Ammon's horn (tissue), 1 donor: Measurements from ENCODE around the gene UBA3.

Experiments used
- DNase-seq: peaks from one replicate; pipeline ENCODE4 v3.0.0-alpha.2; 2016; ENCODE audit warnings: low spot score

Gene UBA3

DNA sequence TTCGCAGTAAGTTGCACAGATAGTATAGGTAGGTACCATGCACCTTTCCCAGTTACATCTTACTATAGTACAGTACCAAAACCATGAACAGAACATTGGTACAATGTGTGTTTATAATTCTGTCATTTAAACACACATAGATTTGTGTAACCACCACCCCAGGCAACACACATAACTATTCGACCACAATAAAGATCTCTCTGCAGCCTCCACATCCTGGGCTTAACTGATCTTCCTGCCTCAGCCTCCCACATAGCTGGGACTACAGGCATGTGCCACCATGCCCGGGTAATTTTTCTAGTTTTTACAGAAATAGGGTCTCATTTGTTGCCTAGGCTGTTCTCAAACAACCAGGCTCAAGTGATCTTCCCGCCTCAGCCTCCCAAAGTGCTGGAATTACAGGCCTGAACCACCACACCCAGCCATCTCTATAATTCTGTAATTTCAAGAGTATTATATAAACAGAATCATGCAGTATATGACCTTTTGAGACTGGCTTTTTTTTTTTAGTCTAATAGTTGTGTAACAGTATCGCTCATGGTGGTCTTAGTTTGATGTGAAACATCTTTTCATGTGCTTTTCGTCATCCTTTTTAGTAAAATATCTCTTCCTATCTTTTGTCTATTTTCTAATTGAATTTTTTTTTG, 14.7 kb downstream of the UBA3 start:
- DNase-seq = no peak

DNA sequence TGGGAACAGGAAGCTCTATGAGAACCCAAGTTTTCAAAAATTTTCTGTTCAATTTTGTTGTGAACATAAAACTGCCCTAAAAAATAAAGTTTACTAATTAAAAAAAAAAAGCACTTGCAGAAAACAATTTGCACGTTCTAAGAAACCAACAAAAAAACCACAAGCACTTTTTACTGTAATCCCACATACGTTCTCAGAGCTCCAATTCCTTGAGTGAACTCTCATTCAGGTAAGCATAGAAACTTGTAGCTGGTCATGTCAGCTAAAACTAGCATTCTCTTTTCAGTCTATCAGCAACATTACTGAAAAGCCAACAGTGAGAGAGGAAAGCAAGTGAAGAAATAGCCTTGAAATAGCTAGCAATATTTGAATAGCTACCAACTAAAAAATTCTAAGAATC, 16.5 kb downstream of the UBA3 start:
- DNase-seq = no peak

DNA sequence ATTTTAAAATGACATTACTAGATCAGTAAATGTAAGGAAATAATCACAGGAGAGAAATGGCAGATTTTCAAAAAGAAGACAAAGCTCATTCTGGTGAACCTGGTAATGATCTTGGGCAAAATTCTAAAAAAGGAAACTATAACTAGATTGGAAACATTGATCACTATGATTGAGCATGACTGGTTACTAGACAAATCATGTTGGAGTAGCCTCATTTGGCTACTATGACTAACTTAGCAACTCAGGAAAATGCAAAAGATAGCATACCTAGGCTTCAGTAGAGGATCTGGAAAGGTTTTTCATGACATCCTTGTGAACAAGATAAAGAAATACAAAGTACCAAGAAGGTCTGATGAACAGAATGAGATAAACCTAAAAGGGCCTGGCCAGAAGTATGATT, 20.5 kb downstream of the UBA3 start:
- DNase-seq = no peak

DNA sequence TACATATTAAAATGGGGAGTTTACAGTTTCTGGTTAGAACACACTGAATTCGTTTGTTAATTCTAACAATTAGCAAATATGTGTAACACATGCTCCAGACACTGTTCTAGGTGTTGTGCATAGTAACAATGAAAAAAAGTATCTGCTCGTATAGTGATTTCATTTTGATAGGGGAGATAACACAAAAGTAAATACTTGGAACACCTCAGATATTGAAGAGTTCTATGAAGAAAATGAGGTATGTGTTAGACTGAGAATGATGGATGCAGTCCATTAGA, 21.3 kb downstream of the UBA3 start:
- DNase-seq = no peak

DNA sequence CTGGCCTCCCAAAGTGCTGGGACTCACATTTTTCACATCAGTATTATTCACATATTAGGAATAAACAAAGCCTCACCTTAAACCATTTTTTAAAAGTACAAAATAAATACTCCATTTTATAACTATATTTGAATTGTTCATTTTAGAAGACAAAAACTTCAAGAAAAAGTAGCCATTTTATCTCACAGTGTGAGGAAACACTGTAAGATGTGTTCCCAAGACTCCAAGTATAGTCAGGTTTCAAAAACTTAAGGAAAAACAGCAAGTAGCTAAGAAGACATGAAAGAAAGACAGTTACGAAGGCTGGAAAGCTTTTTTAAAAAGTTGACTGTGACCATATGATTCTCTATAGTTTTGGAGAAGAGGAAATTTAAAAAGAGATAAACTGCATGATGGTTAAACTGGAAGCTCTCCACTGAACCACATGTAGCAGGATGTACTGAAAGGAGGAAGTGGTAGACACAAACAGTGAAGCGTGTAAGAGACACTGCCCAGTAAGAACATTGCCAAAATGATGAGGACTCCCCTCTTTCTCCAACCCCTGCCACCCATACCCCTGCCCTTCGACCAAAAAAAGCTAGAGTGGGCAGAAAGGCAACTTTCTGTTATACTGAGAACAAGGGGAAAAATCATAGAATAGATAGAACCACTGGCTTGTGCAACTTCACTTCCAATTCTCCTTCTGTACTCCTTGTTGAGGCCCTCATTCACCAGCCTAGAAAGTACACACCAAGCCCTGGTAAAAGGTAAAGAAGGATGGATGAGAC, 21.8 kb downstream of the UBA3 start:
- DNase-seq = peak; percentile 36

DNA sequence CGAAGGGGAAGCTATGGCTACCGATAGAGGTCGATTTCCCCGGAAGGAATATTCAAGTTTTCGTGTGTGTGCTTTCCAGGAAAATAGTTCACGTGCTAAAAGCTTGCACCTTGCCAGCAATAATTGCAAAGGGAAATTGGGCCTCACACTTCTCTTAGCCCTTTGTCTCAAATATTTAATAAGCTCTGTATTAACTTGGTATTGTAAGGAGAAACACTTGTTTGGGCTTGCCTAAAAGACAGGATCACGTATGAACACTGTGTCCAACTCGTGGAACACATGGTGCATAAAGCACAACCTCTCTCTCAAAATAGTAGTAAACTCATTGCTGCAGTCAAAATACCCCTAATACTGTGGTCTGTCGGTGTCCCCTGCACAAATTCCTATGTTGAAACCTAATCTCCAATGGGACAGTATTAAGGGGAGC, 27.7 kb downstream of the UBA3 start:
- no peak for DNase-seq

DNA sequence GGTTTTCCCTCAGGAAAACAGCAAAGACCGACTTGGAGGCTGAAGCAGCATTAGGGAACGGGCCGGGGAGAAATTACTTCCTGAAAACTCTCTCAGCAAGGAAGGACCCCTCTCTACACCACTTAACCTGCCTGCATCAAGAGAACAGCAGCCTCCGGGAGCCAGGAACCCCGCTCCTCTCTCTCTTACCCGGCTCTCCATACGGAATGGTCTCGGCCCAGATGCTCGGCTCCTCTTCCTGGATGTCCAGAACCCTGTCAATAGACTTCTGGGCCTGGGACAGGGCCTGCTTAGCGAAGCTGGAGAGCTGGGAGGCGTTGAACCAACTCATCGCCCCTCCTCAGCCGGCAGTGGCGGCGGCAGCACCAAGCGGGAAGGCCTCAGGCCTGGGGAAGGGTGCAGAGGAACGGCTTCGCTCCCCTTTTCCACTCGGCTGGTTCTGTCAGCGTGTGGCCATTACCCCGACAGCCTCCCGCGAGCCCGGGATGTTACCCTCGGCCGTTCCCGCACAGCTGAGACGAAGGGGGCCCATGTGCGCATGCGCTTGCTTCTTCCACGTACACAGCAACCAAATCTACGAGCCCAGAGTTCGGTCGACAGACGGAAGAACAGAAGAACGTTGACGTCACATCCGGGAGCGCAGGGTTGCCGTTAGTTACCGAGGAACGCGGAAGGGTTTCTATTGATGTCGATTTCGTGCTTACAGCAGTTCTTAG, 28.3 kb downstream of the UBA3 start, which contains the start of gene TMF1:
TSS of gene TMF1 (minus strand) at position 578 of the 716 bp plus-strand sequence. CDS start at position 331, 247 bp downstream.
- peak; percentile 99 for DNase-seq

DNA sequence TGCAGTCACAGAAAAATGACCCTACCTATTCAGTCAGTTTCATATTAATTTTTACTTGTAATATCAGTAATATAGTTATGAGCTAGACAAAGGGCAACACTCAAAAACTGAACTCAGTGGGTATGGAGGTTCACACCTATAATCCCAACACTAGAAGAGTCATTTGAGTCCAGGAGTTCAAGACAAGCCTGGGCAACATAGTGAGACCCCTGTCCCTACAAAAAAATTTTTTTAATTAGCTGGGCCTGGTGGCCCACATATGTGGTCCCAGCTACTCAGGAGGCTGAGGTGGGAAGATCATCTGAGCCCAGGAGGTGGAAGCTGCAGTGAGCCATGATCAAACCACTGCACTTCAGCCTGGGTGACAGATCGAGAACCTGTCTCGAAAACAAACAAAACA, 31.2 kb downstream of the UBA3 start:
- no peak for DNase-seq

DNA sequence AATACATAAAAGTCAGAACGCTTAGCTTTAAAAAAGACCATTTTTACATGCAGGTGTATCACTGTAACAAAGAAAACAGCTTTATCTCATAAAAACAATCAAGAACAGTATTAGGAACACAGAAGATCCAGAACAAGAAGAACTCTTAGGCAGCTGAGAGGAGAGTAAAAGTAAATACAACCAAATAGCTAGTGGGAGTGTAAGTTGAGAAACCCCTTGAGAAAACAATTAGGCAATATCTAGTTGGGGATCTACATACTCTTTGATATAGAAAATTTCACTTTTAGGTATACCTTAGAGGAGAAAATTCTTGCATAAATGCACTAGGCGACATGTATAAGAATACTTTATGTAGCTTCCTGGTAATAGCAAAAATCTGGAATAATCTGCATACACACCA, 35.6 kb downstream of the UBA3 start:
- DNase-seq = no peak

DNA sequence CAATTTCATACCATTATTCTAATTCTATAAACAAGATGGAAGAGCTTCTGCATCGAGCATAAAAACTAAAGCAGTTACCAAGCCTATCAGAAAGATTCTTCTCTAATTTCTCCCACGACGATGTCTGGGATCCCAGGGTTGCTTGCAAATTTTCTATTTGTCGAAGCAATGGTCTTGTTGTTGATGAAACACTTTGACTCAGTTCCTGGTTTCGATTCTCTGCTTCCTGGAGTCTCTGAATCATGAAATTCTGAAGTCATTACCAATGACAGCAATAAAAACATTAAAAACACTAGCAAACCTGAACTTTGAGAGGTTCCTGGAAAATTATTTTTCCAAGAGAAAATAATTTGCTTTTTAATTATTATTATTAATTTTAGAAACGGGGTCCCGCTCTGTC, 46.7 kb downstream of the UBA3 start:
- DNase-seq = no peak

DNA sequence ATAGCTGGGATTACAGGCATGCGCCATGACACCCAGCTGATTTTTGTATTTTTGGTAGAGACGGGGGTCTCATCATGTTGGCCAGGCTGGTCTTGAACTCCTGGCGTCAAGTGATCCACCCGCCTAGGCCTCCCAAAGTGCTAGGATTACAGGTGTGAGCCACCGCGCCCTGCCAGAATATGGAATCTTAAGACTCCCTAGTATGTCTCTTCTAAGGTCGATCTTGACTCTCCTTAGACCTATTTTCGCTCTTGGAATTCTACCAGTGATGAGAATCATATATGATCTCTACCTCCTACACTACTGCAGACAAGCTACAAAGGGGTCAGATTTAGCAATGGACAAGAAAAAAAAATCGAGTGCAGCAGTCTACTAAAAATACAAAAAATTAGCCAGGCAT, 47.4 kb downstream of the UBA3 start:
- no peak for DNase-seq

DNA sequence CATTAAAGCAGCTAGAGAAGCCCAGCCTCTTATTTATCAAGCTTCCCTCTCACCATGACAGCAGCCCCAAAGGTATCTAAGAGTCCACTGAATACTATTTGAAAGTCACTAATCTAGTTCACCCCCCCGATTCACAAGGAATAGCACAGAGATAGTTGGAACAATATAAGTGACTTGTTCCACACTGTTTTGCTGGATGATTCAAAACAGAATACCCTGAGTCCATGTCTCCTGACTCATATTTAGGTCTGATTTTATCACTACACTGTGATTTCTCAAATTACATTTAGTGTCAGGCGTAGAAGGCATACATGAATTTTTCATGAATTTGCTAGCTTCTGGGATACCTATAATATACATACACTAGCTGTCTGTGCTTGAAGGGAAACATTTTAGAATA, 48.0 kb downstream of the UBA3 start:
- no peak for DNase-seq

DNA sequence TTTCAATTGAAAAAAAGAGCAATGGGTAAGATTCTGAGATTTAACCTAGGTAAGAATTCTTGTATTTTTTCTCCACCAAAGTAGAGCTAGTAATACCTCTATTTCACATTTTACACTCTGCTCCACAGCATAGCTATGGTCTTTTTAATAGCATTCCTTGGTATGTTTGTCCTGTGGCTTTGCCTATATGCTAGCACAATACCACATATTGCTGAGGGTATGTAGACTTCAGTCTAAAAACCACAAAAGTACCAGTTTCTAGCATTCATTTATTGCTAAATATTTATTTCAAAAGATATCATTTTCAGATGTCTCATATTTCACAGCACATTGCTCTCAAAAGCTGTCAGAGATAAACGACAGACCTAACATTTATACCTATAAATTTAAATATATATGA, 48.5 kb downstream of the UBA3 start:
- DNase-seq = no peak

DNA sequence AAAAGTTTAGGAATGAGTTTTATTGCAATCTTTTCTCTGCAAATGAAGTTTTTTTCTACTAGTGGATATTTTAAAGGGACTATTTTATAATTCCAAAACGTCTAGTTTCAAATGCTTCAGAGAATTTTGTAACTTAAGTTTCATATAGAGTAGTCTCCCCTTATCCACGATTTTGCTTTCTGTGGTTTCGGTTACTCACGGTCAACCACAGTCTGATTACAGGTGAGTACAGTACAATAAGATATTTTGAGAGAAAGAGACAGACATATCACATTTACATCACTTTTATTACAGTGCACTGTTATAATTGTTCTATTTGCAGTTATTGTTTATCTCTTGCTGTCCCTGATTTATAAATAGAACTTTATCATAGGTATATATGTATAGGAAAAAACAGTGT, 59.3 kb downstream of the UBA3 start:
- no peak for DNase-seq

DNA sequence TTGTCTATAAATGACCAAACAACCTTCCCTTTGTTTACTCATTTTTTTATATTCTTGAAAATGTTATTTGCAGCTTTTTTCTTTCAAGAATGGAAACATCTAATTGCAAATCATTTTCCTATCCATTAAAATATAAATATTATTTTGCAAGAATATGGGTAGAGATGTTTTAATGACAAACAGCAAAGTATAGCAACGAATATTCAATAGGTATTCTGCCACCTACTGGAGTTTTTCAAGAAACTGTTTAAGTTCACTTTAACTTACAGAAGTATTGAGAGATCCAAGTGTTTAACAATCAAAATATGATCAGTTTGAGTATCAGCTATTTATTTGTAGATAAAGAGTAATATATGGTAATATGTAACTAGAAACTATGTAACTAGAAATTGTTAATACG, 59.7 kb downstream of the UBA3 start:
- DNase-seq = no peak

DNA sequence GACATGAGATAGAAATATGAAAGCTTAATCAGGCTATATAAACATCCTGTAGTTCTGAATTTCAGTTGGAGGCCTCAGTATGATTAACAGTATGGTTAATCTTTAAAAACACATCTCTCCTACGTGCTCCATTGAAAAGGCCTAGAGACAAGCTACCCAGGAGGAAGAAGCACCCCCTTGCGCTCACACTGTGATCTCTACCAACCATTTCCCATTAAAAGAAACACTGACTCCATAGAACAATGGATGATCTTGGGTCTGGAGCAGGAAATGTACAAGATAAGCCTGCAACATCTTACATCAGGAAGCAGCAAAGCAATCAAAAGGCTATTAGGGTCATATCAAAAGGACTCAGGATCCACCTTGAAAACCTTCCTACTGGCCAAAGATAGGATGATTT, 63.3 kb downstream of the UBA3 start:
- no peak for DNase-seq

DNA sequence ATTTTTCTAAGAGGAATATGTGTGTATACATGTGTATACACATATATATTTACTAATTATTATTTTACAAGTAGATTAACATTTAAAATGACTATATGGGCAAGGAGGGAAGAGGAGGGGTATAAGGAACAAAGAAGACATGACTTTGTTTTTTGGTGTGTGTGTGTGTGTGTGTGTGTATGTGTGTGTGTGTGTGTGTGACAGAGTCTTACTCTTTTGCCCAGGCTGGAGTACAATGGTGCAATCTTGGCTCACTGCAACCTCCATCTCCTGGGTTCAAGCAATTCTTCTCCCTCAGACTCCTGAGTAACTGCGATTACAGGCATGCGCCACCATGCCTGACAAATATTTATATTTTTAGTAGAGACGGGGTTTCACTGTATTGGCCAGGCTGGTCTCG, 64.1 kb downstream of the UBA3 start:
- DNase-seq = no peak

DNA sequence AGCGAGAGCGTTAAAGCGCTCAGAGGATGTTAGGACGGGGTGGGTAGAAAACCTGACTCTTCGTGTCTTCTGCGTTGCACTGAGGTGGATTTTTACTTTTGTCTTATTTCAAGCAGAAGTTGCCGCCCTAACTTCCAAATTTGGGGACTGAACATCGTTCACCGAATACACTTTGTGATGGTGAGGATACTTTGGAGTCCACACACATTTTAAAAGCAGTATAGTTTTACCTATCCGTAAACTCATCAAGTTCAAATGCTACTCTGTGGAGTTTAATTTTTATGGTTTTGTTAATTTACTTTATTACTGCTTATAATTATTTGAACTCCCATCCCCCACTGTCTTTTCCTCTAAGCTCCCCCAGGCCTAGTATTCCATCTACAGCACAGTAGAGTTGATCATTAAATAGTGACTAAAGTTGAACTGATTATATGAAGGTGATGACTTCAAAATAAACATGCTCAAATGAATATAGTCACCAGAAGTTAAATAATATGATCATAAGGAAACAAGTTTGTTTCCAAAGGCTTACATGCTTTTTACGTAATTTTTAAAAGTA, 66.1 kb downstream of the UBA3 start:
- no peak for DNase-seq

DNA sequence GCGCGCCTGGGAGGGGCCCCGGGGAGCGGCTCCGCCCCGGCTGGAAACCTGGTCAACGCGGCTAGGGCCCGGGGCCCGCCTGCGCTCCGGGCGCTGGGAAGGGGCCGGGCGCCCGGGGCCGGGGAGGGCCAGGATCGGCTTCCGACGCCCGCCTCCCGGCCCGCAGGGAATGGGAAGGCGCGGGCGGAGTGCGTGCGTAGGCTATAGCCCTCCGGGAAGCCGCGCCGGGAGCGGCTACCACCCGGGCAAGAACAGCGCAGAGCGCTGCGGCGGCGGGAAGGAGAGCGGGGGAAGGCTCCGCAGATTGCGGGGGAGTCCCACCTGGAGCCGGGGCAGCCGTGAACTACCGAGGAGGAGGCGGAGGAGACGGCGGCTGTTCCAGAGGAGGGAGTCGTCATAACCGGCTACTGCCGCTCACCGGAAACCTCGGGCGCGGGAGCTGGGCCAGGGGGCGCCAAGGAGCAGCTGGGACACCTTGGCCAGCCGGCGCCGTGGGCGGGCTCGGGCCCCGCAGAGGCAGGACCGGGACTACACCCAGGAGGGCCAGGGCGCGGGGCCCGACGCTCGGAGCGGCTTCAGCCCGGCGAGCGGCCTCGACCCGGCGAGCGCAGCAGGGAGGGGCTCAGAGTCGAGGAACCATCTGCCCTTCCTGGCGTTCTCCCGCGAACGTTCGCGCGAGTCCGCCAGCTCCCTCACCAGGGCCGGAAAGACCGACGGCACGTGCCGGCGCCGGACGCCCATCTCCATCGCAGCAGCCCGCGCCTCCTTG, 66.7 kb downstream of the UBA3 start, which contains the start of gene EOGT:
TSS of gene EOGT (minus strand) at position 432 of the 769 bp plus-strand sequence. CDS start 3,838 bp downstream, outside the sequence.
- DNase-seq = peak; percentile 80

DNA sequence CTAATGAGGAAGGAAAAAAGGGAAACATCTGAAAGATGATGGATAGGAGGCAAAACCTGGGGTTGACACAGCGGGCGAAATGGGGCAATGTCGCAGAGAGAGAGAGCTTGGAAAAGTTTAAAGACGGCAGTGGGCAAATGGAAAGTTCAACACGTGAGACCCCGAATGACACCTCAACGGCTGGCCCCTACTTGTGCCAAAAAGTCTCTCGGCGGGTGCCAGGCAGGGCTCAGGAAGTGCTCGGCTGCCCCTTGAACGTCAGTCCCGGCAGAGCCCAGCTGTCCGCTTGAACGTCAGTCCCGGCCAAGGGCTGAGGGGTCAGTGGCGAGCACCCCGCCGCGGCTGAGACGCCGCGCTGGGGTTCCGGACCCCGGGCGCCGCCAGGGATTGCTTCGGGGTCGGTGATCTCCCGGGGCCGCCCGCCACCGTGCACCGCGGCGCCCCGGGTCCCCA, 67.3 kb downstream of the UBA3 start:
- peak; percentile 43 for DNase-seq

DNA sequence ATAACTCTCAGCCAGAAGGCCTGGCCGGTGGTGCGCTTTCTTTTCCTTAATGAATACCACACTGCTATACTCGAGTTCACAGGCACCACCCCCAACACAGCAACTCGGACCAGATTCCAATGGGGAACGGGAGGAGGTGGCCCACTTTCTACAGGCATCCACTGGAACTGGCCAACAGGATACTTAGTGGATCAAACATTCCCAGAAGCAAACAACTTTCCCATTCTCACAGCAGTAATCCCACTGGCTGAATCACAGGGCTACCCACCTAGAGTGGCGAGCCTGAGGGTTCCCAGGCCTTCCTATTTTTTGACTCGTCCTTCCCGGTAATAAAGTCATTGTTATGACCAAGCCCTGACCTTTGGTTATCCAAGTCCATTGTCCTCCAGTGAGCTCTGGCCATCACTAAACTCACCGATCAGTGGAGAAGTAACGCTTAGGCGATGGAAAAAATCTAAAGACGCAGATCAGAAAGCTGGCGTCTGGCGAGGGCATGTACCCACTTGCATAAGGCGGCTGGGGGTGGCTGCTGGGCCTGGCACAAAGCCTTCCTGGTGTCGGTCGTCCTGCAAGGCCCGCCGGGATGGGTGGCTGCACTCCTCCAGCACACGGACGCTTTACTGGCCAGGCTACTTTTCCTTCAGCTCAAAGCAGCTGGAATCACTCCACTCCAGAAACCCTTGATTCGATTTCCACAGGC, 67.9 kb downstream of the UBA3 start:
- DNase-seq = no peak
